ENCODE results near the gene GABRB1.

Gene GABRB1

DNA sequence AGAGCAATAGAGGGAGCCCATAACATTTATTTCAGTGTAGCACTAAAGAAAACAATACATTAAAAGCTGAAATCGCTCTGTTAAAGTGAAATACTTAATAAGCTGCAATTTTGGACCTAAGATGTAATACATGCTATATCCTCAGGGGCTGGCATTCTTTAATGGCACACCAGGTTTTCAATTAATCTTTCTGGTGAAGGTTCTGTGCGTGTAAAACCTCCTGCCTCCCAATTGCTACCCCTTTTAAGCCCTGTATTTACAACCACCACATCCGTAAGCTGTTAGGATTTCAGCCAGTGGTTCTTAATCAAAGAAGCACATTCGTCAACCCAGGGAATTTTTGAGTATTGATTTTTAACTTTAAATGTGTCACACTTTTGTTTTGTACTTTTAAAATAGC, 439.7 kb downstream of the GABRB1 start:
- H3K4me1 ChIP-seq (ENCODE audit: insufficient read depth, insufficient read length) = no peaks in the 10 kb centered on the region
- no peak overlapping the region for H3K4me3 ChIP-seq (ENCODE audit: insufficient read length, low read depth)
- TF ChIP-seq SUZ12 (IDR thresholded peaks at IDR 0.05; ENCODE audit: extremely low read depth, insufficient read depth, insufficient read length) (no peak), YY1 (IDR thresholded peaks at IDR 0.05; ENCODE audit: insufficient read depth, insufficient read length) (no peak), ZNF274 (IDR thresholded peaks at IDR 0.05; ENCODE audit: low read depth, low read length) (no peak)
- H3K36me3 ChIP-seq (ENCODE audit: insufficient read depth, insufficient read length, low read length) = no peaks in the 10 kb centered on the region
- no peaks in the 10 kb centered on the region for H3K9me3 ChIP-seq (ENCODE audit: insufficient read depth, low read length)
- H3K9ac ChIP-seq (ENCODE audit: insufficient read length, low read depth) = no peak overlapping the region
- H3K27me3 ChIP-seq (ENCODE audit: insufficient read depth, insufficient read length) = no peaks in the 10 kb centered on the region
- no peak for DNase-seq (ENCODE audit: low read depth, low spot score)

DNA sequence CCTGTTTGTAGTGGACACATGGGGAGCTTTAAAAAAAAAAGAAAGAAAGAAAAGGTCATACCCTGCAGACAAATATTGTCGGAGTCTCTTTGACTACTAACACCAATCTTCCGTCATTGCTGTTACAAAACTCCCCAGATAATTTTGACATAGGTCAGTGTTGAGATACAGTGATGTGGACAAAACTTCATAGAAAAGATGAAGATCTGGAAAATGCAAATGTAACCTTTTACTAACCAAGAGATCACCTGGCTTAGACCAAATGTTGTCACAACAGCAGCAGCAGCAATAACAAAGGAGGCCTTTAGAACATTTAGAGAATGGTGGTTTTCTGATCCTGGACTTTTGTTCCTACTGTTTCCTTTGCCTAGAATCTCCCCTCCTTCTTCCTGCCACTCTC, 440.2 kb downstream of the GABRB1 start:
- TF ChIP-seq YY1 (IDR thresholded peaks at IDR 0.05; ENCODE audit: insufficient read depth, insufficient read length) (no peak), ZNF274 (IDR thresholded peaks at IDR 0.05; ENCODE audit: low read depth, low read length) (no peak), SUZ12 (IDR thresholded peaks at IDR 0.05; ENCODE audit: extremely low read depth, insufficient read depth, insufficient read length) (no peak)
- no peak overlapping the region for H3K9ac ChIP-seq (ENCODE audit: insufficient read length, low read depth)

GRCh38 chr4:47473141-47473750, 441.9 kb downstream of the GABRB1 start:
- no peak overlapping the region for H3K9ac ChIP-seq (ENCODE audit: insufficient read length, low read depth)
- TF ChIP-seq SUZ12 (IDR thresholded peaks at IDR 0.05; ENCODE audit: extremely low read depth, insufficient read depth, insufficient read length) (no peak), YY1 (IDR thresholded peaks at IDR 0.05; ENCODE audit: insufficient read depth, insufficient read length) (no peak), ZNF274 (IDR thresholded peaks at IDR 0.05; ENCODE audit: low read depth, low read length) (no peak)
- no peaks in the 10 kb centered on the region for H3K9me3 ChIP-seq (ENCODE audit: insufficient read depth, low read length)
- H3K4me1 ChIP-seq (ENCODE audit: insufficient read depth, insufficient read length) = no peaks in the 10 kb centered on the region
- H3K27me3 ChIP-seq (ENCODE audit: insufficient read depth, insufficient read length) = no peaks in the 10 kb centered on the region
- no peak overlapping the region for H3K4me3 ChIP-seq (ENCODE audit: insufficient read length, low read depth)
- H3K36me3 ChIP-seq (ENCODE audit: insufficient read depth, insufficient read length, low read length) = no peaks in the 10 kb centered on the region
- no peak for DNase-seq (ENCODE audit: low read depth, low spot score)

More for the DNA sequence above, 440.2 kb downstream of the GABRB1 start:
- Histone ChIP-seq H3K4me3 (ENCODE audit: insufficient read length, low read depth) (no peak overlapping the region), H3K27me3 (ENCODE audit: insufficient read depth, insufficient read length) (no peaks in the 10 kb centered on the region), H3K9me3 (ENCODE audit: insufficient read depth, low read length) (no peaks in the 10 kb centered on the region), H3K4me1 (ENCODE audit: insufficient read depth, insufficient read length) (no peaks in the 10 kb centered on the region), H3K36me3 (ENCODE audit: insufficient read depth, insufficient read length, low read length) (no peaks in the 10 kb centered on the region)
- DNase-seq (ENCODE audit: low read depth, low spot score) = no peak

- Histone ChIP-seq H3K4me3 (ENCODE audit: insufficient read length, low read depth) (no peak overlapping the region), H3K9ac (ENCODE audit: insufficient read length, low read depth) (no peak overlapping the region), H3K4me1 (ENCODE audit: insufficient read depth, insufficient read length) (no peaks in the 10 kb centered on the region), H3K36me3 (ENCODE audit: insufficient read depth, insufficient read length, low read length) (no peaks in the 10 kb centered on the region), H3K9me3 (ENCODE audit: insufficient read depth, low read length) (no peaks in the 10 kb centered on the region), H3K27me3 (ENCODE audit: insufficient read depth, insufficient read length) (no peaks in the 10 kb centered on the region)
- TF ChIP-seq YY1 (IDR thresholded peaks at IDR 0.05; ENCODE audit: insufficient read depth, insufficient read length) = no peak
- no peak for TF ChIP-seq SUZ12 (IDR thresholded peaks at IDR 0.05; ENCODE audit: extremely low read depth, insufficient read depth, insufficient read length)
- TF ChIP-seq ZNF274 (IDR thresholded peaks at IDR 0.05; ENCODE audit: low read depth, low read length) = no peak
- DNase-seq (ENCODE audit: low read depth, low spot score) = no peak
These were observed 443.4 kb downstream of the GABRB1 start for GRCh38 chr4:47474799-47475198.

DNA sequence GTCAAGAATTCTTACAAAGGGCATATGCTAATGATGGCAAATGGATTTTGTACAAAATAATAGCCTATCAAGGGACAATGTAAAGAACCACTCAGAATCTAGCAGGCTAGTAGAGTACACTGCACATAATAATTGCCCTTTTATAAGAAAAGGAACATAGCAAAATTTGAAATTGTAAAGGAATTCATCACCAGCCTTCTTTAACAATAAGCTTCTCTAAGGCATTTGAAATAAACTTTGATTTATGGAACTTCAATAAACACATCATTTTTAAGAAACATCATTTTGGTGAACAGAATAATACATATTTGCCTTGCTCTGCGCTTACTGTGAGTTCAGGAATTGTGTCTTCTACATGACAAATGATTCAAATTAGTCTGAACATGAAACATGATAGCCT, 444.0 kb downstream of the GABRB1 start:
- Histone ChIP-seq H3K9me3 (ENCODE audit: insufficient read depth, low read length) (no peaks in the 10 kb centered on the region), H3K27me3 (ENCODE audit: insufficient read depth, insufficient read length) (no peaks in the 10 kb centered on the region), H3K36me3 (ENCODE audit: insufficient read depth, insufficient read length, low read length) (no peaks in the 10 kb centered on the region), H3K4me3 (ENCODE audit: insufficient read length, low read depth) (no peak overlapping the region), H3K9ac (ENCODE audit: insufficient read length, low read depth) (no peak overlapping the region), H3K4me1 (ENCODE audit: insufficient read depth, insufficient read length) (no peaks in the 10 kb centered on the region)
- TF ChIP-seq ZNF274 (IDR thresholded peaks at IDR 0.05; ENCODE audit: low read depth, low read length) = no peak
- no peak for TF ChIP-seq SUZ12 (IDR thresholded peaks at IDR 0.05; ENCODE audit: extremely low read depth, insufficient read depth, insufficient read length)
- TF ChIP-seq YY1 (IDR thresholded peaks at IDR 0.05; ENCODE audit: insufficient read depth, insufficient read length) = no peak
- DNase-seq (ENCODE audit: low read depth, low spot score) = no peak
